ENCODE measurements around the gene APOC3.
"Not testable (repeated sequence)": the region's sequence is repeated elsewhere in the genome, so short reads cannot be mapped to it uniquely, and the experiment has no call there.

Gene APOC3

DNA sequence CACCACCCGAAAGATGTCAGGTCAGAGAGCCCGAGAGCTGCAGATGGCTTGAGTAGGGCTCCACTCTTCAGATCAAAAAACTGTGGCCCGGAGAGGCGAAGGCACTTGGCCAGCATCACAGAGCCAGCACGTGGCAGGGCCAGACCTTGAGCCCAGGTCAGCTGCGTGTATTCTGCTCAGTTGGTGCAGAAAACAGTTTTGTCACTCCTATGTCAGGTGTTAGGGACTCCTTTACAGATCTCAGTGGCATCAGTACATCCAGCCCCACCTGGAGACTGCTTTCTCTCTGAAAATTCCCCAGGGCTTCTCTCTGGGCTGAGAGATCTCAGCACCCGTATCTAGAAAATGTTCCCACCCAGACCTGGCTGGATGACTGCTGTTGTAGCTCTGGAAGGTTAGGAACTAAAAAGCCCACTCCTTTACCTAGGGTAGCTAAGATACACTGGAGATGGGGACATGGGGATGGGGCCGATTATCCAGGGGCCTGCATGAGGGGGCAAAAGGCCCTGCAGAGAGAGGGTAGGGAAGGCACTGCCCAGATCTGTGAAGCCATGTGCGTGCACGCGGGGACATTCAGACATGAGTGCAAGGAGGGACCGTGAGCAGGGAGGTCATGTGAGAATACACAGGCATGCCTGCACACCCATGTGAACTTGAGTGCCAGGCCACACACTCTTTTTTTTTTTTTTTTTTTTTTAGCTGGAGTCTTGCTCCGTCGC, 4.3 kb downstream of the APOC3 start:
- TF ChIP-seq CTCF (IDR thresholded peaks at IDR 0.05; ENCODE audit: low read depth, low read length, missing control alignments): no peak
- no peaks in the 10 kb centered on the region for H3K36me3 ChIP-seq (replicated peaks)
- H3K27me3 ChIP-seq (replicated peaks): no peaks in the 10 kb centered on the region
- no peak for DNase-seq
- H3K27ac ChIP-seq: no peak overlapping the region
- H3K4me3 ChIP-seq (ENCODE audit: low read depth, low read length): no peak overlapping the region
- in situ Hi-C loops (cut with HindIII; ENCODE audit: low pct_ligation_motif_present, low sequenced_read_pairs): no loop called here

DNA sequence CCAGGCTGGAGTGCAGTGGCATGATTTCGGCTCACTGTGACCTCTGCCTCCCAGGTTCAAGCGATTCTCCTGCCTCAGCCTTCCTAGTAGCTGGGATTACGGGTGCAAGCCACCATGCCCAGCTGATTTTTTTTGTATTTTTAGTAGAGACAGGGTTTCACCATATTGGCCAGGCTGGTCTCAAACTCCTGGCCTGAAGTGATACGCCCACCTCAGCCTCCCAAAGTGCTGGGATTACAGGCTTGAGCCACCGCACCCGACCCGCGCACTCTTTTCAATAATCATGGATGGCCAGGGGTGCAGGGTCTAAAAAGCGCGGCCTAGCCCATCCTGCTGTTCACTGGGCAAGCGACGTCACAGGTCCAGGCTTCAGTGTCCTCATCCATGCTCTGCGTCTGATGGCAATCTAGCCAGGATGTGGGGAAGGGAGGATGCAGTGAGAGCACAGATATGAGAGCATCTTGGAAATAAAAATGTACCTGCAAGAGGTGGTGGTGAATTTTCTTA, 4.9 kb downstream of the APOC3 start:
- H3K4me3 ChIP-seq (ENCODE audit: low read depth, low read length); H3K27me3 ChIP-seq (replicated peaks); H3K27ac ChIP-seq; in situ Hi-C loops (cut with HindIII; ENCODE audit: low pct_ligation_motif_present, low sequenced_read_pairs); DNase-seq; H3K36me3 ChIP-seq (replicated peaks): not testable (repeated sequence)

DNA sequence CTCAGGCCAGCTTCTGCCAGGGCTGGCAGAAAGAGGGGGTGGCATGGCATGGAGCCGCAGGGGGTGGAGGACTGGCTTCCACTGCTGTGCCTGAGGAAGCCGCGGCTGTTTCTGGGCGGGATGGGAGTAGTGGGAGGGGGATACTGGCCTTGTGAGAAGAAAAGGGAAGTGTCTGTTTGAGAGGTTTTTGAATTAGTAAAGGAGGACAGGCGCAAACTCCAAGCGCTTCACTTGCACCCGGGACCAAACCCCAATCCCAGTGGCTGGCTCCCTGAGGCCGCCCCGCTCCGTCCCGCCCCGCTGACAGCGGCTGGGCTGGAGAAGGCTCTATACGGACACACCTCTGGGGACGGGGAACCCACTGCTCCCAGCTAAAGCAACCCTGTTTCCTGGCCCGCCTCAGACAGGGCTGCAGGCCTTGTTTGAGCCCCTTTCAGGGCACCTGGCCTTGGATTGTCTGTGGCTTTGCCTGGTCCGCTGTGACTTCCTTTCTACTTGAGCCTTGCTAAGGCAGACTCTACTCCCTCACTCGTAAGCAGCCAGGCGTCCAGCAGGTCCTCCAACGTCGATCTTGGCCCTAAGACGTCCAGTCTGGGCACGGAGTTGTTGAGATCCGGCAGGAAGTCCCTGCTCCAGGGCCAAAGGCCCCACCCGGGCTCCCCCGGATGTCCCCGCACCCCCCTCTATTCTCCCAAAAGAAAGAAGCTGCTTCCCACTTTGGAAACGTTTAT, 5.5 kb downstream of the APOC3 start:
- no peak for DNase-seq
- in situ Hi-C loops (cut with HindIII; ENCODE audit: low pct_ligation_motif_present, low sequenced_read_pairs): no loop called here
- no peaks in the 10 kb centered on the region for H3K27me3 ChIP-seq (replicated peaks)
- no peaks in the 10 kb centered on the region for H3K36me3 ChIP-seq (replicated peaks)
- TF ChIP-seq CTCF (IDR thresholded peaks at IDR 0.05; ENCODE audit: low read depth, low read length, missing control alignments): no peak
- peak overlapping the region; percentile 54 for H3K4me3 ChIP-seq (ENCODE audit: low read depth, low read length)
- H3K27ac ChIP-seq: no peak overlapping the region

GRCh38 chr11:116835791-116836631, 6.3 kb downstream of the APOC3 start:
- Histone ChIP-seq H3K4me3 (ENCODE audit: low read depth, low read length) (peak overlapping the region; percentile 54), H3K27ac (no peak overlapping the region), H3K27me3 (replicated peaks) (no peaks in the 10 kb centered on the region), H3K36me3 (replicated peaks) (no peaks in the 10 kb centered on the region)
- DNase-seq: peak; percentile 89
- TF ChIP-seq CTCF (IDR thresholded peaks at IDR 0.05; ENCODE audit: low read depth, low read length, missing control alignments): peak; percentile 80
- in situ Hi-C loops (cut with HindIII; ENCODE audit: low pct_ligation_motif_present, low sequenced_read_pairs): no loop called here

GRCh38 chr11:116836632-116836991, 6.9 kb downstream of the APOC3 start:
- Histone ChIP-seq H3K27ac (no peak overlapping the region), H3K4me3 (ENCODE audit: low read depth, low read length) (no peak overlapping the region), H3K27me3 (replicated peaks) (no peaks in the 10 kb centered on the region), H3K36me3 (replicated peaks) (no peaks in the 10 kb centered on the region)
- TF ChIP-seq CTCF (IDR thresholded peaks at IDR 0.05; ENCODE audit: low read depth, low read length, missing control alignments): no peak
- DNase-seq: no peak
- in situ Hi-C loops (cut with HindIII; ENCODE audit: low pct_ligation_motif_present, low sequenced_read_pairs): no loop called here

Measured in brain microvascular endothelial cell (primary cell).